ENCODE measurements around the gene ST7L. TPM values are rescaled to one million over a fixed set of nuclear protein-coding genes. Genes with fewer than 3 reads are reported as not detected.

ST7L gene
- total RNA-seq, 2 donors from 2014 or later = 18.0 to 18.2 TPM

- H3K9me3 ChIP-seq (ENCODE audit: control insufficient read depth, low read length) = no peaks in the 10 kb centered on the region
- H3K4me3 ChIP-seq (ENCODE audit: low read length) = no peak overlapping the region
- no peak overlapping the region for H3K4me3 Mint-ChIP-seq
- H3K27me3 Mint-ChIP-seq (ENCODE audit: insufficient read depth) = no peaks in the 10 kb centered on the region
- H3K36me3 ChIP-seq (ENCODE audit: control insufficient read depth, insufficient read depth, low read length) = peaks cover 55% of the 10 kb centered on the region
- no peak overlapping the region for H3K27ac ChIP-seq (ENCODE audit: low read depth, low read length)
- 78 to 95% methylated on average over 2 to 4 of the region's 4 CpGs for WGBS, 2 experiments (ENCODE audit: insufficient coverage in 1 of 2, insufficient read length in 1 of 2)
- DNase-seq = no peak
- no peaks in the 10 kb centered on the region for H3K27me3 ChIP-seq (ENCODE audit: control insufficient read depth, insufficient read depth, low read length, poor library complexity, severe bottlenecking)
- no peak overlapping the region for H3K27ac Mint-ChIP-seq
- H3K4me1 Mint-ChIP-seq = no peaks in the 10 kb centered on the region
- no peak overlapping the region for H3K9ac ChIP-seq (ENCODE audit: extremely low read depth, low read length, poor library complexity, severe bottlenecking)
- H3K9me3 Mint-ChIP-seq = no peaks in the 10 kb centered on the region
- peaks cover 67% of the 10 kb centered on the region for H3K36me3 Mint-ChIP-seq (ENCODE audit: low read depth)
- TF ChIP-seq CTCF (conservative IDR thresholded peaks at IDR 0.05) = no peak
- H3K4me1 ChIP-seq (ENCODE audit: control insufficient read depth, insufficient read depth, low read length) = no peaks in the 10 kb centered on the region
Measured at GRCh38 chr1:112605633-112606327, 13.2 kb downstream of the ST7L start.

- WGBS, 2 experiments (ENCODE audit: insufficient coverage in 1 of 2, insufficient read length in 1 of 2) = 80 to 95% methylated on average over 1 of the region's 1 CpG
- H3K36me3 Mint-ChIP-seq (ENCODE audit: low read depth) = peaks cover 49% of the 10 kb centered on the region
- no peaks in the 10 kb centered on the region for H3K27me3 Mint-ChIP-seq (ENCODE audit: insufficient read depth)
- H3K9me3 ChIP-seq (ENCODE audit: control insufficient read depth, low read length) = no peaks in the 10 kb centered on the region
- no peaks in the 10 kb centered on the region for H3K4me1 Mint-ChIP-seq
- peaks cover 56% of the 10 kb centered on the region for H3K36me3 ChIP-seq (ENCODE audit: control insufficient read depth, insufficient read depth, low read length)
- no peaks in the 10 kb centered on the region for H3K9me3 Mint-ChIP-seq
- H3K4me1 ChIP-seq (ENCODE audit: control insufficient read depth, insufficient read depth, low read length) = no peaks in the 10 kb centered on the region
- no peak overlapping the region for H3K27ac ChIP-seq (ENCODE audit: low read depth, low read length)
- H3K27me3 ChIP-seq (ENCODE audit: control insufficient read depth, insufficient read depth, low read length, poor library complexity, severe bottlenecking) = no peaks in the 10 kb centered on the region
- no peak overlapping the region for H3K4me3 Mint-ChIP-seq
- no peak overlapping the region for H3K9ac ChIP-seq (ENCODE audit: extremely low read depth, low read length, poor library complexity, severe bottlenecking)
- H3K4me3 ChIP-seq (ENCODE audit: low read length) = no peak overlapping the region
- no peak for DNase-seq
- H3K27ac Mint-ChIP-seq = no peak overlapping the region
- TF ChIP-seq CTCF (conservative IDR thresholded peaks at IDR 0.05) = no peak
Measured at GRCh38 chr1:112603541-112603940, 15.4 kb downstream of the ST7L start.

GRCh38 chr1:112603012-112603411 is 15.9 kb downstream of the ST7L start:
- Histone ChIP-seq H3K9ac (ENCODE audit: extremely low read depth, low read length, poor library complexity, severe bottlenecking) (no peak overlapping the region), H3K4me3 (ENCODE audit: low read length) (no peak overlapping the region), H3K36me3 (ENCODE audit: control insufficient read depth, insufficient read depth, low read length) (peaks cover 52% of the 10 kb centered on the region), H3K4me1 (ENCODE audit: control insufficient read depth, insufficient read depth, low read length) (no peaks in the 10 kb centered on the region), H3K9me3 (ENCODE audit: control insufficient read depth, low read length) (no peaks in the 10 kb centered on the region), H3K27ac (ENCODE audit: low read depth, low read length) (no peak overlapping the region), H3K27me3 (ENCODE audit: control insufficient read depth, insufficient read depth, low read length, poor library complexity, severe bottlenecking) (no peaks in the 10 kb centered on the region)
- WGBS, 2 experiments (ENCODE audit: insufficient coverage in 1 of 2, insufficient read length in 1 of 2) = 86% methylated on average over 2 of the region's 2 CpGs; no CpG with 5 or more reads in 1 of the 2 experiments
- no peak overlapping the region for H3K27ac Mint-ChIP-seq
- no peak overlapping the region for H3K4me3 Mint-ChIP-seq
- H3K4me1 Mint-ChIP-seq = no peaks in the 10 kb centered on the region
- H3K27me3 Mint-ChIP-seq (ENCODE audit: insufficient read depth) = no peaks in the 10 kb centered on the region
- DNase-seq = no peak
- peaks cover 44% of the 10 kb centered on the region for H3K36me3 Mint-ChIP-seq (ENCODE audit: low read depth)
- H3K9me3 Mint-ChIP-seq = no peaks in the 10 kb centered on the region
- no peak for TF ChIP-seq CTCF (conservative IDR thresholded peaks at IDR 0.05)
